Smooth muscle cell (in vitro differentiated cells): ENCODE data around the gene ALLC. TPM values are rescaled to one million over a fixed set of nuclear protein-coding genes. Genes with fewer than 3 reads are reported as not detected.

ENCODE experiments used
- DNase-seq: peaks from one replicate; lab custom pipeline; 2025; ENCODE audit not compliant: unreplicated experiment; lab: John Stamatoyannopoulos, UW
- H2AFZ ChIP-seq: fragments of 200-600 bp; sonication (generic); 2 replicates; pipeline ENCODE4 v1.6.0; 2016; ENCODE audit warnings: antibody characterized with exemption, low read depth, mild to moderate bottlenecking
- H3F3A ChIP-seq: fragments of 200-600 bp; sonication (generic); 2 replicates; pipeline ENCODE4 v1.6.0; 2017; ENCODE audit warnings: antibody characterized with exemption, low read depth
- H3K27ac ChIP-seq: fragments of 200-600 bp; sonication (generic); 2 replicates; pipeline ENCODE4 v1.5.1; 2016; ENCODE audit warnings: low read depth, mild to moderate bottlenecking
- H3K27me3 ChIP-seq: fragments of 200-600 bp; sonication (generic); 2 replicates; pipeline ENCODE4 v1.6.1; 2016; ENCODE audit warnings: low read depth, mild to moderate bottlenecking
- H3K36me3 ChIP-seq: fragments of 200-600 bp; sonication (generic); 2 replicates; pipeline ENCODE4 v1.5.1; 2016; ENCODE audit warnings: low read depth
- H3K4me1 ChIP-seq: fragments of 200-600 bp; sonication (generic); 2 replicates; pipeline ENCODE4 v1.5.1; 2016; ENCODE audit warnings: low read depth
- H3K4me2 ChIP-seq: fragments of 200-600 bp; sonication (generic); 2 replicates; pipeline ENCODE4 v1.6.0; 2016; ENCODE audit warnings: mild to moderate bottlenecking
- H3K4me3 ChIP-seq: fragments of 200-600 bp; sonication (generic); 2 replicates; pipeline ENCODE4 v1.5.1; 2016; ENCODE audit warnings: mild to moderate bottlenecking
- H3K79me2 ChIP-seq: fragments of 200-600 bp; sonication (generic); 2 replicates; pipeline ENCODE4 v1.6.0; 2016; ENCODE audit warnings: low read depth, mild to moderate bottlenecking
- H3K9ac ChIP-seq: fragments of 200-600 bp; sonication (generic); 2 replicates; pipeline ENCODE4 v1.6.0; 2016; ENCODE audit warnings: low read depth
- H3K9me3 ChIP-seq: fragments of 200-600 bp; sonication (generic); replicated peaks from 2 replicates; pipeline ENCODE4 v1.5.1; 2016; ENCODE audit warnings: low read depth
- H4K20me1 ChIP-seq: fragments of 200-600 bp; sonication (generic); 2 replicates; pipeline ENCODE4 v1.6.0; 2016; ENCODE audit warnings: low read depth
- CTCF ChIP-seq: fragments of 200-600 bp; sonication (generic); IDR thresholded peaks from 2 replicates; pipeline ENCODE4 v1.5.1; 2017; ENCODE audit warnings: borderline replicate concordance, mild to moderate bottlenecking, antibody characterized with exemption; ENCODE audit not compliant: insufficient read depth, poor library complexity, severe bottlenecking
- WGBS: methylation state at CpG from one replicate; pipeline ENCODE4 v1.1.7; 2016; ENCODE audit warnings: low lambda C conversion rate; 5-methylcytosine and 5-hydroxymethylcytosine counted together
- polyA plus RNA-seq: library from polyadenylated mRNA; unstranded; fragments of >200 nt; fragmentation: Nextera tagmentation; extraction: Ambion mirVana; gene quantifications from 2 replicates; pipeline ENCODE4 v1.2.1, GENCODE V29; 2016
- total RNA-seq: library from RNA; depleted of rRNA; stranded (reverse); fragments of >200 nt; gene quantifications from 2 replicates; pipeline ENCODE4 v1.2.3, GENCODE V29; 2014

The ALLC gene
- total and polyA plus RNA-seq, 2 experiments from 2014 or later, result not detected

- no peak overlapping the region for H3K27ac ChIP-seq
- H3K79me2 ChIP-seq, result no peaks in the 10 kb centered on the region
- H3K27me3 ChIP-seq, result no peaks in the 10 kb centered on the region
- H2AFZ ChIP-seq, result no peak overlapping the region
- WGBS, result 98% methylated on average over 7 of the region's 7 CpGs
- no peaks in the 10 kb centered on the region for H4K20me1 ChIP-seq
- H3K36me3 ChIP-seq, result no peaks in the 10 kb centered on the region
- no peaks in the 10 kb centered on the region for H3K9me3 ChIP-seq
- no peak overlapping the region for H3K4me3 ChIP-seq
- H3K4me1 ChIP-seq, result no peaks in the 10 kb centered on the region
- no peak for TF ChIP-seq CTCF
- DNase-seq, result no peak
- no peak overlapping the region for H3K9ac ChIP-seq
- H3F3A ChIP-seq, result no peaks in the 10 kb centered on the region
- H3K4me2 ChIP-seq, result no peak overlapping the region
Measured at GRCh38 chr2:3630631-3631030, 27.4 kb upstream of the ALLC start.

- Histone ChIP-seq H3K27ac (no peak overlapping the region), H3K79me2 (no peaks in the 10 kb centered on the region), H2AFZ (no peak overlapping the region), H4K20me1 (no peaks in the 10 kb centered on the region), H3K4me1 (no peaks in the 10 kb centered on the region), H3F3A (no peaks in the 10 kb centered on the region), H3K27me3 (no peaks in the 10 kb centered on the region), H3K36me3 (no peaks in the 10 kb centered on the region), H3K4me3 (no peak overlapping the region), H3K9me3 (no peaks in the 10 kb centered on the region), H3K4me2 (no peak overlapping the region), H3K9ac (no peak overlapping the region)
- no peak for TF ChIP-seq CTCF
- no peak for DNase-seq
- WGBS, result 87% methylated on average over 15 of the region's 15 CpGs
Measured at GRCh38 chr2:3631161-3631850, 26.7 kb upstream of the ALLC start.

- no peaks in the 10 kb centered on the region for H3K4me1 ChIP-seq
- DNase-seq, result no peak
- H3K36me3 ChIP-seq, result no peaks in the 10 kb centered on the region
- no peak overlapping the region for H3K4me2 ChIP-seq
- no peaks in the 10 kb centered on the region for H3K9me3 ChIP-seq
- H2AFZ ChIP-seq, result no peak overlapping the region
- no peaks in the 10 kb centered on the region for H3K27me3 ChIP-seq
- TF ChIP-seq CTCF, result no peak
- H3K27ac ChIP-seq, result no peak overlapping the region
- no peaks in the 10 kb centered on the region for H3K79me2 ChIP-seq
- H3K4me3 ChIP-seq, result no peak overlapping the region
- H4K20me1 ChIP-seq, result no peaks in the 10 kb centered on the region
- no peaks in the 10 kb centered on the region for H3F3A ChIP-seq
- 93% methylated on average over 26 of the region's 26 CpGs for whole genome bisulfite sequencing
- no peak overlapping the region for H3K9ac ChIP-seq
Measured at GRCh38 chr2:3631851-3632659, 25.9 kb upstream of the ALLC start.
